H1 (cell line): Measurements from ENCODE around the gene KCNT1. TPM values are rescaled to one million over a fixed set of nuclear protein-coding genes. Genes with fewer than 3 reads are reported as not detected.

ENCODE experiments used
- CTCF ChIA-PET: fragments of 300-600 bp; sonication (Branson Sonifier 250); formaldehyde crosslinking; loops from one replicate; lab custom pipeline; 2021; ENCODE audit not compliant: partially characterized antibody; lab: Charles Lee
- POLR2A ChIA-PET: fragments of 300-600 bp; sonication (Branson Sonifier 250); formaldehyde crosslinking; loops from one replicate; lab custom pipeline; 2021; ENCODE audit warnings: inconsistent platforms; ENCODE audit not compliant: partially characterized antibody; lab: Charles Lee
- DNase-seq, 2 experiments: peaks; one replicate each; pipeline versions ENCODE4 v3.0.0 to v3.0.0-alpha.2; 2010 to 2022; ENCODE audit warnings: low spot score in 2 of 2, low read depth in 1 of 2, mixed read lengths in 1 of 2
- FAIRE-seq: peaks from 2 replicates; lab custom pipeline; 2011; peaks lifted over from hg19 to GRCh38; lab: Jason Lieb, UNC
- H2AFZ ChIP-seq: 2 replicates; pipeline ENCODE4 v1.8.1; 2012; ENCODE audit warnings: low read length, inconsistent platforms
- H2AK5ac ChIP-seq: 2 replicates; pipeline ENCODE4 v1.6.1; 2013; ENCODE audit warnings: low read depth, low read length
- H2BK120ac ChIP-seq: replicated peaks from 2 replicates; pipeline ENCODE3; 2013; ENCODE audit warnings: low read depth, low read length, inconsistent platforms
- H2BK12ac ChIP-seq: 2 replicates; pipeline ENCODE4 v1.6.1; 2013; ENCODE audit warnings: low read depth, low read length
- H2BK15ac ChIP-seq: 2 replicates; pipeline ENCODE4 v1.6.1; 2013; ENCODE audit warnings: low read length
- H2BK20ac ChIP-seq: 2 replicates; pipeline ENCODE4 v1.6.1; 2013; ENCODE audit warnings: low read length
- H2BK5ac ChIP-seq: 2 replicates; pipeline ENCODE4 v1.6.1; 2013; ENCODE audit warnings: low read depth, low read length
- H3K14ac ChIP-seq: 2 replicates; pipeline ENCODE4 v1.6.1; 2013; ENCODE audit warnings: inconsistent platforms; ENCODE audit not compliant: insufficient read length
- H3K18ac ChIP-seq: 2 replicates; pipeline ENCODE4 v1.6.1; 2013; ENCODE audit warnings: low read length; ENCODE audit errors: extremely low read depth
- H3K23ac ChIP-seq: 2 replicates; pipeline ENCODE4 v1.6.1; 2013; ENCODE audit warnings: inconsistent platforms; ENCODE audit not compliant: insufficient read length
- H3K23me2 ChIP-seq: 2 replicates; pipeline ENCODE4 v1.6.1; 2013; ENCODE audit warnings: low read depth, low read length
- H3K27ac ChIP-seq: 2 replicates; pipeline ENCODE4 v1.6.1; 2011; ENCODE audit warnings: low read depth, low read length, inconsistent platforms
- H3K27me3 ChIP-seq, 4 experiments: replicated peaks in 1 of 4; 1 replicate in 1 of 4; 2 replicates in 3 of 4; pipeline versions ENCODE4 v1.6.1 to v1.8.1; 2011 to 2013; ENCODE audit warnings: low read length in 3 of 4, mild to moderate bottlenecking in 3 of 4, inconsistent platforms in 2 of 4, mixed read lengths in 2 of 4, moderate library complexity in 1 of 4; ENCODE audit not compliant: control insufficient read depth in 3 of 4, insufficient read depth in 3 of 4; ENCODE audit errors: extremely low read depth in 1 of 4
- H3K36me3 ChIP-seq, 4 experiments: 2 replicates each; pipeline versions ENCODE4 v1.6.1 to v1.8.1; 2011 to 2013; ENCODE audit warnings: mild to moderate bottlenecking in 4 of 4, low read length in 3 of 4, moderate library complexity in 2 of 4, control low read depth in 1 of 4, inconsistent platforms in 1 of 4; ENCODE audit not compliant: insufficient read depth in 4 of 4, control insufficient read depth in 2 of 4
- H3K4ac ChIP-seq: replicated peaks from 2 replicates; pipeline ENCODE3; 2013; ENCODE audit warnings: low read length, low read depth, mixed read lengths, inconsistent platforms; ENCODE audit not compliant: insufficient read length
- H3K4me1 ChIP-seq, 4 experiments: replicated peaks in 1 of 4; 1 replicate in 1 of 4; 2 replicates in 3 of 4; pipeline versions ENCODE4 v1.6.1 to v1.8.1; 2011 to 2013; ENCODE audit warnings: low read length in 3 of 4, inconsistent platforms in 2 of 4, mixed read lengths in 1 of 4; ENCODE audit not compliant: insufficient read depth in 4 of 4, control insufficient read depth in 3 of 4
- H3K4me2 ChIP-seq, 2 experiments: 2 replicates each; pipeline versions ENCODE4 v1.6.1 to v1.8.1; 2011 to 2013; ENCODE audit warnings: low read depth in 2 of 2, low read length in 2 of 2, control low read depth in 1 of 2, inconsistent platforms in 1 of 2, mild to moderate bottlenecking in 1 of 2; ENCODE audit not compliant: insufficient read depth in 1 of 2
- H3K4me3 ChIP-seq, 4 experiments: fragments of 200-600, 300-600 bp in 1 of 4; sonication (generic), shearing (Covaris generic), sonication (Bioruptor Twin) in 1 of 4; 2 replicates each; pipeline versions ENCODE4 v1.5.1 to v1.8.1; 2011 to 2016; ENCODE audit warnings: low read length in 4 of 4, low read depth in 3 of 4, control low read depth in 2 of 4, inconsistent platforms in 2 of 4, mild to moderate bottlenecking in 2 of 4, mixed read lengths in 1 of 4, moderate library complexity in 1 of 4; ENCODE audit not compliant: insufficient read depth in 2 of 4; ENCODE audit errors: extremely low read depth in 1 of 4
- H3K56ac ChIP-seq: replicated peaks from 2 replicates; pipeline ENCODE3; 2013; ENCODE audit warnings: low read depth, mild to moderate bottlenecking, mixed read lengths, low read length, inconsistent platforms; ENCODE audit not compliant: insufficient read length
- H3K79me1 ChIP-seq: 2 replicates; pipeline ENCODE4 v1.6.1; 2013; ENCODE audit warnings: low read depth, low read length, control low read depth
- H3K79me2 ChIP-seq, 2 experiments: 2 replicates each; pipeline versions ENCODE4 v1.6.1 to v1.8.1; 2012 to 2013; ENCODE audit warnings: low read length in 2 of 2, mild to moderate bottlenecking in 2 of 2, inconsistent platforms in 1 of 2; ENCODE audit not compliant: insufficient read depth in 2 of 2, control insufficient read depth in 1 of 2
- H3K9ac ChIP-seq, 4 experiments: replicated peaks in 1 of 4; 1 replicate in 1 of 4; 2 replicates in 3 of 4; pipeline versions ENCODE4 v1.6.1 to v1.8.1; 2011 to 2013; ENCODE audit warnings: low read depth in 3 of 4, low read length in 3 of 4, control low read depth in 2 of 4, mild to moderate bottlenecking in 2 of 4, moderate library complexity in 2 of 4, inconsistent platforms in 1 of 4; ENCODE audit errors: extremely low read depth in 1 of 4
- H3K9me3 ChIP-seq, 2 experiments: 2 replicates each; pipeline versions ENCODE4 v1.6.1 to v1.8.1; 2012 to 2013; ENCODE audit warnings: mild to moderate bottlenecking in 2 of 2, moderate library complexity in 2 of 2, control low read depth in 1 of 2, inconsistent platforms in 1 of 2, low read depth in 1 of 2, low read length in 1 of 2, mixed read lengths in 1 of 2; ENCODE audit not compliant: insufficient read depth in 2 of 2
- H4K20me1 ChIP-seq, 2 experiments: replicated peaks in 1 of 2; 2 replicates each; pipeline versions ENCODE3 to v1.8.1; 2011 to 2013; ENCODE audit warnings: inconsistent platforms in 2 of 2, low read length in 2 of 2, mild to moderate bottlenecking in 1 of 2; ENCODE audit not compliant: insufficient read depth in 2 of 2, control insufficient read depth in 1 of 2
- H4K5ac ChIP-seq: 2 replicates; pipeline ENCODE4 v1.6.1; 2013; ENCODE audit warnings: low read length, low read depth, mixed read lengths, inconsistent platforms; ENCODE audit not compliant: insufficient read length
- H4K8ac ChIP-seq: 2 replicates; pipeline ENCODE4 v1.8.0; 2013; ENCODE audit warnings: mild to moderate bottlenecking, moderate library complexity, low read length, inconsistent platforms; ENCODE audit not compliant: insufficient read depth; ENCODE audit errors: extremely low read depth
- H4K91ac ChIP-seq: replicated peaks from 2 replicates; pipeline ENCODE3; 2013; ENCODE audit warnings: low read length, mixed read lengths, inconsistent platforms; ENCODE audit not compliant: insufficient read length
- ASH2L ChIP-seq: fragments of 200-600, 300-600 bp; sonication (generic); IDR thresholded peaks from one replicate; pipeline ENCODE4 v1.7.1; 2017; ENCODE audit warnings: low read length
- BCL11A ChIP-seq, 2 experiments: IDR thresholded peaks; one replicate each; pipeline ENCODE4 v1.6.1; 2011; ENCODE audit warnings: low read depth in 2 of 2, low read length in 2 of 2, mild to moderate bottlenecking in 2 of 2
- CBX5 ChIP-seq: fragments of 300-800, 300-1000 bp; sonication (generic); IDR thresholded peaks from 2 replicates; pipeline ENCODE4 v1.7.1; 2016; ENCODE audit warnings: antibody characterized with exemption, low read length, low read depth
- CTBP2 ChIP-seq: IDR thresholded peaks from 2 replicates; pipeline ENCODE4 v1.7.0; 2011; ENCODE audit warnings: borderline replicate concordance, mild to moderate bottlenecking, moderate library complexity, mixed read lengths, low read length; ENCODE audit not compliant: insufficient read depth, insufficient read length
- E2F6 ChIP-seq: IDR thresholded peaks from 2 replicates; pipeline ENCODE4 v1.6.1; 2012; ENCODE audit warnings: inconsistent platforms
- FOSL1 ChIP-seq: IDR thresholded peaks from 2 replicates; pipeline ENCODE4 v1.6.1; 2011; ENCODE audit warnings: mild to moderate bottlenecking, low read depth, low read length, moderate library complexity; ENCODE audit not compliant: insufficient read depth
- MAX ChIP-seq: IDR thresholded peaks from 2 replicates; pipeline ENCODE4 v1.6.1; 2012; ENCODE audit warnings: inconsistent platforms
- RAD21 ChIP-seq, 2 experiments: IDR thresholded peaks in 1 of 2; conservative IDR thresholded peaks in 1 of 2; 2 replicates each; pipeline ENCODE4 v1.6.1; 2011; ENCODE audit warnings: low read depth in 2 of 2, low read length in 2 of 2, improper control_type of control experiment in 1 of 2, inconsistent platforms in 1 of 2, mild to moderate bottlenecking in 1 of 2, moderate library complexity in 1 of 2
- RBBP5 ChIP-seq: IDR thresholded peaks from 2 replicates; pipeline ENCODE4 v1.7.1; 2012; ENCODE audit warnings: low read depth, mild to moderate bottlenecking, inconsistent platforms, low read length, moderate library complexity, borderline replicate concordance
- RFX5 ChIP-seq: IDR thresholded peaks from 2 replicates; pipeline ENCODE4 v1.6.1; 2011; ENCODE audit warnings: low read depth, low read length, improper control_type of control experiment, borderline replicate concordance
- SIN3A ChIP-seq, 2 experiments: IDR thresholded peaks in 1 of 2; conservative IDR thresholded peaks in 1 of 2; 2 replicates each; pipeline ENCODE4 v1.6.1; 2011 to 2012; ENCODE audit warnings: low read length in 2 of 2, improper control_type of control experiment in 1 of 2, low read depth in 1 of 2, mild to moderate bottlenecking in 1 of 2
- SRF ChIP-seq: IDR thresholded peaks from 2 replicates; pipeline ENCODE4 v1.6.1; 2011; ENCODE audit warnings: mild to moderate bottlenecking, low read depth, low read length, moderate library complexity
- WGBS, 2 experiments: shearing (Covaris generic) in 1 of 2; methylation state at CpG; one replicate each; pipeline versions ENCODE4 v1.1.6 to v1.1.7; 2013 to 2015; ENCODE audit warnings: low lambda C conversion rate in 2 of 2, mixed read lengths in 2 of 2, inconsistent platforms in 1 of 2, low coverage in 1 of 2, missing lambda C conversion rate in 1 of 2; ENCODE audit not compliant: insufficient replicate concordance in 2 of 2, insufficient coverage in 1 of 2, insufficient read length in 1 of 2; ENCODE audit errors: extremely low coverage in 1 of 2, missing lambda C conversion rate in 1 of 2; 5-methylcytosine and 5-hydroxymethylcytosine counted together
- polyA plus RNA-seq, 7 experiments: library from polyadenylated mRNA; depleted of rRNA in 3 of 7; stranded (reverse) in 5 of 7; unstranded in 2 of 7; fragments of >200 nt in 5 of 7; fragments of 200-250 nt in 2 of 7; gene quantifications; 1 replicate in 5 of 7; 2 replicates in 1 of 7; 4 replicates in 1 of 7; pipeline versions ENCODE4 v1.2.1 to v1.2.3, GENCODE V29; 2011 to 2013; ENCODE audit warnings: missing spikeins in 2 of 7, mixed read lengths in 2 of 7
- total RNA-seq: library from RNA; stranded (reverse); fragmentation: NEBNext Ultra II Directional; extraction: Animal tissue kit (Norgen Biotek cat#: 25700); gene quantifications from 2 replicates; pipeline ENCODE4 v1.2.1, GENCODE V29; 2021

Gene KCNT1
- total and polyA plus RNA-seq, 2 of the 8 experiments (the other 6 are each of a cell fraction or from before 2014, with no cell fraction given) = 0.13 to 0.20 TPM

- Histone ChIP-seq H2BK12ac (no peak overlapping the region; the same call in 1 of the 2 replicates), H3K56ac (no peak overlapping the region), H2AFZ (no peak overlapping the region), H3K4me2 (no peak overlapping the region), H3K9me3 (no peaks in the 10 kb centered on the region), H3K36me3 (no peaks in the 10 kb centered on the region), H3K9ac (no peak overlapping the region), H3K4me1 (peaks cover 0 to 8% (median 0%) of the 10 kb centered on the region in 4 experiments; a peak in 2 of 7 replicates), H2AK5ac (no peak overlapping the region), H3K14ac (no peak overlapping the region), H4K20me1 (peaks cover 0 to 7% of the 10 kb centered on the region in 2 experiments), H3K4ac (no peak overlapping the region), H2BK120ac (no peak overlapping the region), H3K27me3 (no peaks in the 10 kb centered on the region; a peak in 1 of 7 replicates), H2BK5ac (no peak overlapping the region), H2BK20ac (no peak overlapping the region), H4K91ac (no peak overlapping the region), H4K8ac (no peak overlapping the region; the same call in 1 of the 2 replicates), H3K27ac (no peak overlapping the region), H3K23me2 (no peaks in the 10 kb centered on the region), H3K79me2 (no peaks in the 10 kb centered on the region), H3K4me3 (no peak overlapping the region), H3K18ac (no peak overlapping the region), H3K23ac (no peak overlapping the region), H2BK15ac (no peak overlapping the region), H4K5ac (no peak overlapping the region), H3K79me1 (no peaks in the 10 kb centered on the region)
- FAIRE-seq = no peak
- ChIA-PET CTCF (interaction anchor here (1.2 to 6.6 kb wide), 3 partner anchors 23 to 427 kb away, joined by 4 to 32 read pairs (median 31); no protein-coding TSS in a partner anchor), POLR2A (interaction anchor here (0.8 kb wide), 2 partner anchors 16 to 17 kb away, joined by 3 read pairs; no protein-coding TSS in a partner anchor)
- WGBS, 2 experiments = 96% methylated on average over 11 of the region's 16 CpGs; no CpG with 5 or more reads in 1 of the 2 experiments
- no peak for DNase-seq
- TF ChIP-seq ASH2L = no peak
- TF ChIP-seq MAX = no peak
- TF ChIP-seq RFX5 = no peak
- TF ChIP-seq E2F6 = no peak
- TF ChIP-seq SIN3A (conservative IDR thresholded peaks at IDR 0.05 in 1 of 2, IDR thresholded peaks at IDR 0.05 in 1 of 2; ENCODE audit: low read depth in 1 of 2, low read length in 2 of 2) = no peak
- no peak for TF ChIP-seq FOSL1
- TF ChIP-seq CTBP2 = no peak
- TF ChIP-seq BCL11A (IDR thresholded peaks at IDR 0.05; ENCODE audit: low read depth in 2 of 2, low read length in 2 of 2) = no peak
- TF ChIP-seq RBBP5 = no peak
- no peak for TF ChIP-seq RAD21 (IDR thresholded peaks at IDR 0.05 in 1 of 2, conservative IDR thresholded peaks at IDR 0.05 in 1 of 2; ENCODE audit: low read depth in 2 of 2, low read length in 2 of 2)
- no peak for TF ChIP-seq SRF
- TF ChIP-seq CBX5 = no peak
Observed at GRCh38 chr9:135695036-135695435, 6.9 kb upstream of the KCNT1 start.
